Globus pallidus (tissue), 1 donor: Measurements from ENCODE around the gene GTF2F2.
A peak's percentile ranks its signal among the peaks of the same experiment; 100 is the strongest.
"Not testable (repeated sequence)": the region's sequence is repeated elsewhere in the genome, so short reads cannot be mapped to it uniquely, and the experiment has no call there.

Experiments
- DNase-seq: peaks from one replicate; pipeline ENCODE4 v3.0.0-alpha.2; 2015; ENCODE audit warnings: low spot score

The GTF2F2 gene

DNA sequence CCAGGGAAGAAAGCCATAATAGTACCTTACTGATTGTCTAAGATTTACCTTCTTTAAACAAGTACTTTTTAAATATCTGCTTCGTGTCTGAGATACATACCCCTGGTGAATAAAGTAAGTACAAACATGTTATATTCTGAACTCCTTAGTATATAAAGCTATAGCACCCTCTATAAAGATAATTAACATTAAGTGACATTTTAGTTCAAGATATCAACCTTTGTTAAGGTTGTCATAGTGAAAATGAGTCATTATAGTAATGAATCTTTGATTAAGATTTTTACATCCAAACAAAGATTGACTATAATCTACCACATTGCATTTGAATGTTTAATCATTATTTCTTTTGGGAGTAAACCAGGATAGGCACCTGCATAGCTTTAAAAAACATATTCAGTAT is 135.9 kb downstream of the GTF2F2 start:
- DNase-seq: no peak

DNA sequence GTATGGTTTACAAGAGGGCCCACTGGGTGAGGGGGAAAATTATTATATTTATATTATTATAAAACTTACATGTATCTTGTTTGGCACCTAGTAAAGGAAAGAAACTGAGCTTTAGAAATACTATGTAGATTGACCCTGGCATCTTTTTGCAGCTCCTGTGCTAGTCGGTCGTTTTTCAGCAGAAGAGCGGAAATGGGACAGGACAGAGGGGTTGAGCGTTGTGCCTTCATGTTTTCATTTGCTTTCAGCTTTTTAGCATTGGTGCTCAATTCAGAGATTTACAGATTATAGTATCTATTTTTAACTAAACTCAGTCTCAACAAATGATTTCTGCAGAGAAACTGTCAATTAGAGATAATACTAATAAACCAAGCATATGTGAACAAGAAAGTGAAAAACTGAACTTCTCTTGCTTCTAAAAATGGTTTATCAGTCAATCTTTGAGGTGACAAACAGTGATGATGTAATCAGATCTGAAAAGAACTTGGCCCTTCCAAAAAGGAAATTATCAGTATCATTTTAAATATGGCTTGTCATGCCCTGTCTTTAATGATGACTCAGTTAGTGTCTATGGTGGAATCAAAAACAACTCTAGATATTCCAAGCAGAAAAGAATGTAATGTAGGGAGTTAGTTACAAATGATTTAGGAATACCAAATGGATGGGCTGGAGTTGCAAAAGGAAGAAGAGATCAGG is 137.5 kb downstream of the GTF2F2 start:
- no peak for DNase-seq

DNA sequence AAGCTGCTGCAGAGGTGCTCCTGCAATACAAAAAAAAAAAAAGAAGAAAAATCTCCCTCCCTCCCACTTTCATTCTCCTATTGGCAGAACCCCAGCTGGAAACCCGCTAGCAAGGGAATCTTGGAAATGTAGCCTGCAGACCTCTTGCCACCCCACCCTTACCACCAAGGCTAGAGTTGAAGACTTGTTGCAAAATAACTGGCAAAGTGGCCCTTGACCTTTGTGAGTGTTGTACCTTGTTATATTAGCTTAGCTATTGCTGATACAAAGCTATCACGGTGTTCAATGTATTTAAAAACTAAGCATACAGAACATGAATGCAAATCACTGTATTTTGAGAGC is 138.0 kb downstream of the GTF2F2 start:
- no peak for DNase-seq

DNA sequence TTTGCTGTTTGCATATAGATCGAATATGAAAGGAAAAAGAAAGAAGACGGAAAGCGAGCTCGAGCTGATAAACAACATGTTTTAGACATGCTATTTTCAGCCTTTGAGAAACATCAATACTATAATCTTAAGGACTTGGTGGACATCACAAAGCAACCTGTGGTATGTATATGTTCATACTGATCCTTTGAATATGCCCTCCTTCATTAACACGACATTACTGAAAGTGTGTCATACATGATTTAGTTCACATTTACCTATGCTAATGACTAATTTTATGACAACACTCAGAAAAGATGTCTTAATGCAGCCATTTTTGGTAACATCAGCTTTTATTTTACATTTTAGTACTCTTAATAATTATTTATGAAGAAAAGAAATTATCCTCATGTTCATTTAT is 146.9 kb downstream of the GTF2F2 start:
- DNase-seq: no peak

- DNase-seq: no peak
These were observed 148.9 kb downstream of the GTF2F2 start for GRCh38 chr13:45269204-45269603.

- DNase-seq: peak; percentile 24
These were observed 156.6 kb downstream of the GTF2F2 start for GRCh38 chr13:45276913-45277312.

DNA sequence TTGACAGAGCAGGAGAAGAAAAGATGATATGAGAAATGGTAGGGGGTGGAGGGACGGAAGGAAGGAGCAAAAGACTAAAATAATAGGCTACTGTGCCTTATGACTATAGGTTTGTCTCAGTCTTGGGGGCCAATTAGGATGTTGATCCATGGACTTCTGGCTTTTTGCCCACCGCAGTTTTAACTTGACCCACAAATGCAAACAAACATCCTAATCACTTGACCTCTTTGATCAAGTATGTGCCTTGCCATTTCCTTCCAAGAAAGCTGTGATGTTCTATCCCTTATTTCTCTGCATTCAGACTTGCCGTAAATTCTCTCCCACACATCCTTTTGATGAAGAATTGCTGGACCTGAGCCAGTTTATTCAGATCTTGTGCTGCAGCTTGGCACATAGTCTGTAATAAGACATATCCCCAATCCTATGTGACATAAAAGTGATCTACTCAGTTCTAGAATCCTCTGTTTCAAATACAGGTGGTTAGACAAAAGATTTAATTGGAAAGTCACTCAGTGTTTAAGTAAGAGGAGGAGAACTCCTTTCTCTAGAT is 157.9 kb downstream of the GTF2F2 start:
- DNase-seq: peak; percentile 27

DNA sequence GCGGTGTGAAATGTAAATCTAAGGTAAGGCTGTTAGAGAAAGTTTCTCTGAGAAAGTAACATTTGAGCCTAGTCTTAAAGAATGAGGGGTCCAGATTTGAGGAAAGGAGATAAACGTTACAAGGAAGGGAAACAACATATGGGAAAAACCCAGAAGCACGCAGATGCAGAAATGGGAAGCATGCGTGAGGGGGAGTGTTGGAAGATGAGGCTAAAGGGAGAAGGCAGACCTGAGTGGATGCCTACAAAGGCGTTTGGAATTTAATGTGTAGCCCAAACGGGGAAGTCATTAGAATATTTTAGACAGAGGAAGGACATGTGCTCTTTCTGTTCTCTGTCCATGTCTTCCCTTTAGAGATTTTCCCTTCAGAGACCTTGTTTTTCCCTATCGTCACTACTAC is 159.7 kb downstream of the GTF2F2 start:
- DNase-seq: peak; percentile 24

DNA sequence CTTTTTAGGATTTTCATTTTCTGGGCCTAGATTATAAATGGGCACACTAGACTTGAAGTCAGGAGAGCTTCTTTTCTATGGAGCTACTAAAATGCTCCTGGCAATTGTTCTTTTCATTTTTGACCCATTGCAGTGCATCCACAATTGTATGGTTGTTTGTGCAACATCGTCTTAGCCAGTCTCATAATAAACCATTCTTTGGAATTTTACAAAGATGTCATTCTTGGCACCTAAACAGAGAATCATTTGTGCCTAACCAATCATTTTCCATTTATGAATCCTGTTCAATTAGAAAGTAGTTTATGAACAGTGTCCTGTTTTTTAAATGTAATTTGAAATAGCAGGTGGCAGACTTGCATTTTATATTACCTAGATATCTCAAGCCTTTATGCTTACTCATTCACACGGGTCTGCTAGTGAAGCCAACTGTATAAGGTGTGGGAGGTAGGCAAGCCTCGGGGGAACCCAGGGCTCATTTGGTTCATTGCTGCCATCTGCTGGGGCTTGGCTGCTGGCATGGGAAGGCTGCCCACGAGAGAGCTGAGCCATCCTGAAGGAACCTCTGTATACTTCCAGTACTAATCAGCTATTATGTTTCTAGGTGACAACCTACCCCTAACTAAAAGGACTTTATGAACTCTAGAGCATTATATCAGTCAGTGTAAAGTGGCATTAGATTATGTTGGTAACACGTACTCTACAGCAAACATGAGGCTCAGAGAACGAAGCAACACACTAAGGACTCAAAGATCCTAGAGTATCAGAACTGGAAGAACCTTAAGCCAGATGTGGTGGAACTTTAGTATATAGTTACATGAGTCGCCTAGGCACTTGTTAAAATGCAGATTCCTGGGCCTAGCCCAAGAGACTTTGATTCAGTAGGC is 160.7 kb downstream of the GTF2F2 start:
- DNase-seq: peak; percentile 94

- no peak for DNase-seq
These were observed 162.7 kb downstream of the GTF2F2 start for GRCh38 chr13:45282994-45283393.

DNA sequence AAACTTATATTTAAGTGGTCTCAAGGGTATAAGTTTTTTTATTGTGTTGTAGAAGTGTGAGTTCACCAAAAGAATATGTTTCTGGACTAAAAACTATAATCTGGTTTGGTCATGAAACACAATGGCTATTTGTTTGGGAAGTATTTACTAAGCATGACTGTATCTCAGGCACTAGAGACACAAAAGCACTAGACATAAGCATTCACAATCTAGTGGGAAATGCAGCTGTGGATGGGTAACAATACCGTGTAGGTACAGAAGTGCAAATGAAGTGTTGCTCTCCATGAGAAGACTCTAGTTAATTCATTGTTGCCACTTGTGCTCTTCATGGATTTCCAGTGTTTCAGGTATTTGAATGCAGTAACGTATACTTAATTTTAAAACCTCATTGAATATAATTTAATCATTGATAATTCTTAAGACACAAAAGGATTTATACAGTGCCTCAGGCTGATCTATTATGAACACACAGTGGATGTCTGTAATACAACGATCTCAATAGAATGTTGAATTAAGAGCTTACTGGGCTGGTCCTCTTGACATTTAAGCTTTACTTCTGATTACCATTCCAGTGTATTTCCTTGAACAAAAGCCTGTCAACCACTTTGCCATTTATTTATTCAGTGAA is 169.7 kb downstream of the GTF2F2 start:
- peak; percentile 55 for DNase-seq

GRCh38 chr13:45292176-45292575 is 171.9 kb downstream of the GTF2F2 start:
- DNase-seq: no peak

DNA sequence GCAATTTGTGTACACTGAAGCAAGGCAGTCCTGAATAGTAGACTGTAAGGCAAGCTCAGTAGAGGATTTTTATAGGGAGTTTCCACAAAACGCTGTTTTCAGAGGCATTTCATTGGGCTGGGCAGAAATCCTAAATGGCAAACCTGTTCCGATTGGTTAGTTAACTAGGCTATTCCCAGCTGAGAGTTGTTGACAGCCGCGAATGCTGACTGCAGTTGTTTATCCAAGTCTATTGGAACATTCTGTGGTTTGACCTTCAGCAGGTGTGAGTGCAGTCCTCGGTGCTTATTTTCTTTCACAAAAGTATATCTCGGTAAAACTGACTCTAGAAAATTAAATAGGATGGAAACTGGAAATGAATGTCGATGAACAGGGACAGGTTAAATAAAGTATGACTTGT is 175.2 kb downstream of the GTF2F2 start:
- DNase-seq: no peak

DNA sequence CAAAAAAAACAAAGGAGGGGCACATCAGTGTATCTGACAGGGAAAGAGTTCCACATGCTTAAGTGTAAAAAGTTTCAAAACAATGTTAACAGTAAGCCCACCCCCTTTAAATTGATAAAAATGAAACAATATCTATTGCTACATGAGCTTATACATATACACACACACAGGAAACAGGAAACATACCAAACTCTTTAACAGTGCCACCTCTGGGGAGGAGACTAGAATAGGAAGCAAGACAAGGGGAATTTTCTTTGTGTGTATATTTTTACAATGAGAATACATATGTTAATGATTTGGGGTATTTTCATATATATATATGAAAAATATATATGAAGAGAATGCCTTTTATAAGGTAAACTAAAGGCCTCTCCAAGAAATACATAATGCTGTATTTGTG is 175.9 kb downstream of the GTF2F2 start:
- DNase-seq: no peak

DNA sequence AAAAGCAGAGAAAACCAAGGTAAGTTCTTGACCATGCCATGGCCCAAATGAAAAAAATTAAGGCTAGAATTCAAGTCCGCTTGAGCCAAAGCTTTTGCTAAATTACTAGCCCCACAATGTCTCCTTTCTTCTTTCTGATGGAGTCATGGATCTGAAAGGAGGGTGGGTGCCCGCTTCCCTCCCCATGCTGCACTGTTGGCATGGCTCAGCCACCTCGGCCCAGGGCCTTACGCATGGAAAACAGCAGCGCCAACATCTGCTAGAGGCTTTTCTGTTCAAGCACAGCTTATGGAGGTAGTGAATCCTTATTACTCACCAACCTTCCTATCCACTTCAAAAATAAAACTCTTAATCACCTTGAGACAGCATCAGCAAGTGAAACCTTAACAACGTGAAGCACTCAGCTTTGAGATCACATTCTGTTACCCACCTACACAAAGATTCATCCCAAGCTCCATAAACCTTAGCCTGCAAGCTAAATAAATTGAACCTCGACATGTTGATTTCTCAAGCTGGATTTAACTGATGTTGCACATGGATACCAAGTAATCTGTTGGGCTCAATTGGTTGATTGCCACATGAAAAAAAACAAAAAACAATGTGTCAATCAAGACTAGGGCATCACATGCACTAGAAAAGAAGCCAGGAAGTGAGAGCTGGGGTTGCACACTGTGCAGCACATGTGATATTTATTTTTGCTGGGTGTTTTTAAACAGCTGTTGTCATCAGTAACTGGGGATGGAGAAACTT is 177.3 kb downstream of the GTF2F2 start:
- peak; percentile 63 for DNase-seq

- DNase-seq: no peak
These were observed 177.8 kb downstream of the GTF2F2 start for GRCh38 chr13:45298206-45298505.

DNA sequence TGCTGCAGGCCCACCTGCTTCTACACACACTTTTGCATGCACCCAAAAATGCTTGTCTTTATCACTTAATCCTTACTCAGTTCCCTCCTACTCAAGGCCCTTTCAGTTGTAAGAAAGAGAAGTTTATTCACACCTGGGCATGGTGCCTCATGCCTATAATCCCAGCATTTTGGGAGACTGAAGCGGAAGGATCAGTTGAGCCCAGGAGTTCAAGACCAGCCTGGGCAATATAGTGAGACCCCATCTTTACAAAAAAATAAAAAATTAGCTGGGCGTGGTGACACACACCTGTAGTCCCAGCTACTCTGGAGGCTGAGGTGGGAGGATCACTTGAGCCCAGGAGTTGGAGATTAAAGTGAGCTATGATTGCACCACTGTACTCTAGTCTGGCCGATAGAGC is 178.2 kb downstream of the GTF2F2 start:
- not testable (repeated sequence) for DNase-seq

DNA sequence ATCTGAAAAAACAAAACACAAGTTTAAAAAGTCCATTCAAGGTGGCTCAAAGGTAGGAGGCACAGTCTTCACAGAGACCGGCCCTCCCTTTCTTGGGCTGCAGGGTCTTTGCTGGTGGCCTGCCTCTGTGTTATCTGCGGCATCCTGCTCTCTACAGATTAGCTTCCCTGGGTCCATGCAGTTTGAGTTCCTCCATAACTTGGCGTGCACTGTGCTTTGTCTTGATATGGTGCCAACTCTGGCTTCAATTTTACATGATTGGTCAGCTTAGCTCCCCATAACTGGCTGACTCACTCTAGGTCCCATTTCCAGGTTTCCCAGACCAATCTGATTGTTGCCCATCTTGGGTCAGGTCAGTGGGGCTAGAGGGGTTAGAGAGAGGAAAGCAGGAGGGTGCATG is 178.9 kb downstream of the GTF2F2 start:
- DNase-seq: no peak

DNA sequence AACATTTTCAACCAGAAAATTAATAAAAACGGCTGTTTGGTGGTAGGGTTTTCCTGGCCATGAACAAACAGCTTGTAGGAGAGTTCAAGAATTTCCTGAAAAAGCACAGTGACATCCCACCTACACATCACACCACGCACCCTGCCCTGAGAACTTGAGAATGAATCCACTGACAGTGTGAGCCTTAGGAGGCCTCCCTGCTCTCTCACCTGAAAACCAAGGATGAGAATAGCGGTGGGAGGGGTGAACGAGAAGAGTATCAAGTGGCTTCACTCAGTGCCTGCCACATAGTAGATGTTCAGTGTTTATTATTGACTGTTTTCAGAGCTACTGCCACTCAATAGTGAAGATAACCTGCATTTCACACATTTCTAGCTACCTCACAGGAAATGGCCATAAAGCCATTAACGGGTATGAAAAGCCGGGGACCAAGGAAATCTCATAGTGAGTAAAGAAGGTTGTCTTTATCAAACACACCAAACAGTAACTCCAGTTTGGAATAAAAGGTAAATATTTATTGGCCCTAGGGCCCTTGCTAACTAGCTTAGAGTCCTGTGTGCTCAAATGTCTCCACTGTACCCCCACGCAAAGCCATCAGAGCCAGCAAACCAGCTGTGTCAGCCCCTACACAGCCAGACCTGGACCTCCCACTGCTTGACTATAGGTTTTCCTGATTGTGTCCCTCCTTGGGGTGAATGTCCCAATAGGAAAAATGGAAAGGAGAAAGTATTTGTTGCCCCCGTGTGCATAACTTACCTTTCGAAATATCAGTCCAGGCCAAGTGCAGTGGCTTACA is 180.1 kb downstream of the GTF2F2 start:
- no peak for DNase-seq

DNA sequence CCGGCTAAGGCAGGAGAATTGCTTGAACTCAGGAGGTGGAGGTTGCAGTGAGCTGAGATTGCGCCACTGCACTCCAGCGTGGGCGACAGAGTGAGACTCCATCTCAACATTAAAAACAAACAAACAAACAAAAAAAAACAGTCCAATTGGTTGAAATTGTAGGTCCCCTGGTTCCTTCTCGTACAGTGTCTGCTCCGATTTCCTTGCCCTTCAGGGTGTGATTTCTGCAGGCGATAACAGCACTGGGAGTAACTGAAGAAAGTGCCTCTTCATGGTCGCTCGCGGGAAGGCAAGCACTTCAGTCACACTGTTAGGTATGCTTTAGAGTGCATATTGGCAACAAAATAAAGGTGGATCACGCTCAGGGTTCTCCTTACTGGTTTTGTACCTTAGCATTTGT is 181.0 kb downstream of the GTF2F2 start:
- DNase-seq: no peak

- DNase-seq: no peak
These were observed 182.2 kb downstream of the GTF2F2 start for GRCh38 chr13:45302507-45302906.
